Right lobe of liver (tissue), 6 donors: ENCODE measurements around the gene PGLYRP2. TPM values are rescaled to one million over a fixed set of nuclear protein-coding genes. Genes with fewer than 3 reads are reported as not detected.

Source experiments
- ATAC-seq, 4 donors: fragments of 200-7000 bp; cut with Tn5 transposase; one replicate each; pipeline ENCODE4 v1.9.1; 2020; ENCODE audit warnings: mild to moderate bottlenecking in 4 of 4, moderate library complexity in 4 of 4
- DNase-seq, 3 donors: peaks; one replicate each; pipeline ENCODE4 v3.0.0-alpha.2; 2020
- H3K27ac ChIP-seq, 3 donors: fragments of 200-600 bp; one replicate each; pipeline ENCODE4 v1.8.0; 2022
- H3K27me3 ChIP-seq, 2 donors: fragments of 200-600 bp; one replicate each; pipeline ENCODE4 v1.8.0; 2022
- H3K36me3 ChIP-seq, 4 donors: fragments of 200-600 bp; sonication (generic) in 1 of 4; one replicate each; pipeline versions ENCODE4 v1.5.1 to v1.8.0; 2017 to 2022; ENCODE audit warnings: control low read depth in 1 of 4
- H3K4me1 ChIP-seq, 4 donors: fragments of 200-600 bp; sonication (generic) in 1 of 4; one replicate each; pipeline versions ENCODE4 v1.5.1 to v1.8.0; 2017 to 2022; ENCODE audit warnings: control low read depth in 1 of 4
- H3K4me3 ChIP-seq, 3 donors: fragments of 200-600 bp; one replicate each; pipeline ENCODE4 v1.8.0; 2022
- H3K9me3 ChIP-seq, 4 donors: fragments of 200-600 bp; sonication (generic) in 1 of 4; one replicate each; pipeline versions ENCODE4 v1.5.1 to v1.8.0; 2017 to 2022; ENCODE audit warnings: control low read depth in 1 of 4
- POLR2A ChIP-seq: fragments of 450-650 bp; IDR thresholded peaks from one replicate; pipeline ENCODE4 v1.6.1; 2017; ENCODE audit warnings: antibody characterized with exemption, mild to moderate bottlenecking
- WGBS: methylation state at CpG from one replicate; pipeline ENCODE4 v1.1.6; 2018; ENCODE audit warnings: low coverage, low lambda C conversion rate; ENCODE audit not compliant: insufficient coverage; ENCODE audit errors: missing lambda C conversion rate; 5-methylcytosine and 5-hydroxymethylcytosine counted together
- intact Hi-C, 2 donors: fragments of 100-400 bp; cut with DNase I; formaldehyde crosslinking; loops; one replicate each; pipeline versions ENCODE4 v1.11.2 to v1.14.1; 2022
- total RNA-seq, 6 experiments: library from RNA; depleted of rRNA in 2 of 6; stranded (reverse); fragments of >200 nt in 2 of 6; fragmentation: NEBNext Ultra II Directional in 3 of 6; extraction: Animal tissue kit (Norgen Biotek cat#: 25700) in 3 of 6; gene quantifications; one replicate each; pipeline versions ENCODE4 v1.1.0 to v1.2.4, GENCODE V29; 2016 to 2023
- TF ChIP-seq, protein P1 (sequence below), 4 donors: fragments of 200-600 bp in 3 of 4; fragments of 450-650 bp in 1 of 4; IDR thresholded peaks; one replicate each; pipeline versions ENCODE4 v1.5.1 to v1.8.0; 2016 to 2022; ENCODE audit warnings: antibody characterized with exemption in 4 of 4, mild to moderate bottlenecking in 2 of 4
- donor health status: DM: no; HTN: yes; CAD: no.
- donor health status: DM: no; HTN: no; CAD: no.
- donor health status: DM: no; HTN: no; CAD: no.
- donor health status: DM: no; HTN: yes; CAD: no.
- donor health status: DM: no; HTN: yes; CAD: no.

The PGLYRP2 gene
- total RNA-seq, 6 experiments from 2014 or later = 45.1 to 135 (median 59.2) TPM

DNA sequence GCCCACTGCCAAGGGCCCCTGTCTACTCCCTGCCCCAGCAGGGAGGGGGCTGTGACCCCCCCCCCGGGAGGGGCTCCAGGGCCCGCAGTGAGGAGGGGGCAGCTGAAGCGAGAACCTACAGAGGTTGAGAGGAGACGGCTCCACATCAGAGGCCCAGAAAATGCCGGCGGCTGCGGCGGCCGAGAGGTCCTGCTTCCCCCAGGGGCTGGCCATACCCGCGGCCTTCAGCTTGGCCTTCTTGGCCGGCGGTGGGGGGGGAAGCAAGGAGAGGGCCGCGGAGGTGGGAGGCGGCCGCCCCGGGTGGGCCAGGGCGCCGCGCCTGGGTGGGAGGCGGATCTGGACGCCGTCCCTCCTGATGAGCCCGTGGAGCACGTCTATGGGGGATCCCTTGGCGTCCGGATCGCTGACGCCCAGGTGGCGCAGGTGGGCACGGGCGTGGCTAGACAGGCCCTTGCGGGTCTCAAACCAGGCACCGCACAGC, 51.3 kb downstream of the PGLYRP2 start:
- H3K27ac ChIP-seq = no peak overlapping the region
- peaks cover 0 to 30% (median 6%) of the 10 kb centered on the region in 4 donors for H3K36me3 ChIP-seq
- TF ChIP-seq, protein P1, sequence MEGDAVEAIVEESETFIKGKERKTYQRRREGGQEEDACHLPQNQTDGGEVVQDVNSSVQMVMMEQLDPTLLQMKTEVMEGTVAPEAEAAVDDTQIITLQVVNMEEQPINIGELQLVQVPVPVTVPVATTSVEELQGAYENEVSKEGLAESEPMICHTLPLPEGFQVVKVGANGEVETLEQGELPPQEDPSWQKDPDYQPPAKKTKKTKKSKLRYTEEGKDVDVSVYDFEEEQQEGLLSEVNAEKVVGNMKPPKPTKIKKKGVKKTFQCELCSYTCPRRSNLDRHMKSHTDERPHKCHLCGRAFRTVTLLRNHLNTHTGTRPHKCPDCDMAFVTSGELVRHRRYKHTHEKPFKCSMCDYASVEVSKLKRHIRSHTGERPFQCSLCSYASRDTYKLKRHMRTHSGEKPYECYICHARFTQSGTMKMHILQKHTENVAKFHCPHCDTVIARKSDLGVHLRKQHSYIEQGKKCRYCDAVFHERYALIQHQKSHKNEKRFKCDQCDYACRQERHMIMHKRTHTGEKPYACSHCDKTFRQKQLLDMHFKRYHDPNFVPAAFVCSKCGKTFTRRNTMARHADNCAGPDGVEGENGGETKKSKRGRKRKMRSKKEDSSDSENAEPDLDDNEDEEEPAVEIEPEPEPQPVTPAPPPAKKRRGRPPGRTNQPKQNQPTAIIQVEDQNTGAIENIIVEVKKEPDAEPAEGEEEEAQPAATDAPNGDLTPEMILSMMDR (IDR thresholded peaks at IDR 0.05) = no peak
- no peak for TF ChIP-seq POLR2A
- H3K4me3 ChIP-seq = no peak overlapping the region
- WGBS = no CpG with 5 or more reads among the region's 35 CpGs
- no peak for ATAC-seq
- no peaks in the 10 kb centered on the region for H3K9me3 ChIP-seq
- H3K4me1 ChIP-seq = peaks cover 0 to 26% (median 6%) of the 10 kb centered on the region in 4 donors
- H3K27me3 ChIP-seq = no peaks in the 10 kb centered on the region
- no peak for DNase-seq
- intact Hi-C loops = no loop called here

DNA sequence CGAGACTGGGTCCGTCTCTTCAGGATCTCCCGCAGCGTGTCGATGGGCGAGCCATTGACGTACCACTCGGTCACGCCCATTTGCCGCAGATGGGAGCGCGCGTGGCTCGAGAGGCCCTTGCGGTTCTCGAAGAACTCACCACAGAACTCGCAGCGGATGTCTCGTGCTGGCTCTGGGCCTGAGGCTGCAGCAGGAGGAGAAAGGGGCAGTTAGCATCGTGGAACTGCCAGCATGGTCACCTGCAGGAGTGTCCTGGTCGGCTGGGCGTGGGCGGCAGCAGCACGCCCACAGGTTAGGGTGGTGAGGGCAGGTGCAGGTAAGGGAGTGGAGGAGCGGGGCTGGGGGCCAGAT, 52.0 kb downstream of the PGLYRP2 start:
- intact Hi-C loops = no loop called here
- Histone ChIP-seq H3K4me1 (peaks cover 0 to 31% (median 8%) of the 10 kb centered on the region in 4 donors), H3K4me3 (no peak overlapping the region), H3K36me3 (peaks cover 0 to 35% (median 6%) of the 10 kb centered on the region in 4 donors), H3K27ac (no peak overlapping the region), H3K9me3 (no peaks in the 10 kb centered on the region), H3K27me3 (no peaks in the 10 kb centered on the region)
- no peak for ATAC-seq
- 97% methylated on average over 17 of the region's 25 CpGs for WGBS
- DNase-seq = no peak
- TF ChIP-seq, protein P1 (IDR thresholded peaks at IDR 0.05) = no peak
- TF ChIP-seq POLR2A = no peak

DNA sequence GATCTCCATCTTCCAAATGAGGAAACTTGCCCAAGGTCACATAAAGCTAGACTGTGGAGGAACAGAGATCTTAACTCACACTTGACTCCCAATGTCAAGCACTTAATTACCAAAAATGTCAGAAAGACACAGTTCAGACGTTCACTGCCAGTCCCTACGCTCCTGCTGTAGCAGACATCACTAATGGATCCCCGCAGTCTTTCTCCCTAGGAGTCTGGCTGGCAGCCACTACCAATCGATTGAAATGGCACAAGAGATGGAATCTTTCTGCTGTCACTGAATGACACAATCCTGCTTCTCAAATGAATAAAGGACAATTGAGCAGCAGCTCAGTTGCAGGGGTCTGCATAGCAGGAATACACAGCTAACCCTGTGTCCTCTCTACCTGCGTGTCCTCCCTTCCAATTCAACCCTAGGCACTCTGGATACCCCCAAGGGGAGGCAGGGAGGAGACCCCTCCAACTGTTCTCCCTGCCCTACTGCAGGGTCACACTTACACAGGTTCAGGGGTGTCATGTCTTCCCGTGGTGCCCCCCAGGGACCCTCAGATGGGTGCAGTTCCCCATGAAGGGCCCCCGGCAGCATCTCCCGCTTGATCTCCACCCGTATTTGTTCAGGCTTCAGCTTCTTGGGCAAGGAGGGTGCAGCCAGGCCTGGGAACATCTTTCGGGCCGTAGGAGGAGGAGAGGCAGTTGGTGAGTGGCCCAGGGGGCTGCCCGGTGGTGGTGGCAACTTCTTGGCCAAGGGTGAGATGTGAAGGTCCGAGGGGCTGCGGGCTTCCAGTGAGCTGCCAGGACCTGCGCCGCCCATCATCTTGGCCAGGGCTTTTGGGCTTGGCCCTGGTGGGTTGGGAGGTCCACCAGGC, 52.6 kb downstream of the PGLYRP2 start:
- Histone ChIP-seq H3K4me1 (peaks cover 0 to 35% (median 10%) of the 10 kb centered on the region in 4 donors), H3K9me3 (no peaks in the 10 kb centered on the region), H3K27ac (peak overlapping the region in 1 of 3 donors; percentile 10), H3K27me3 (no peaks in the 10 kb centered on the region), H3K36me3 (peaks cover 0 to 35% (median 6%) of the 10 kb centered on the region in 4 donors), H3K4me3 (no peak overlapping the region)
- no peak for TF ChIP-seq POLR2A
- TF ChIP-seq, protein P1 (IDR thresholded peaks at IDR 0.05) = no peak
- intact Hi-C loops = no loop called here
- 45% methylated on average over 5 of the region's 16 CpGs for WGBS
- peak; percentile 68 to 89 (median 69) for DNase-seq
- ATAC-seq = peak; percentile 19 to 60 (median 53)

DNA sequence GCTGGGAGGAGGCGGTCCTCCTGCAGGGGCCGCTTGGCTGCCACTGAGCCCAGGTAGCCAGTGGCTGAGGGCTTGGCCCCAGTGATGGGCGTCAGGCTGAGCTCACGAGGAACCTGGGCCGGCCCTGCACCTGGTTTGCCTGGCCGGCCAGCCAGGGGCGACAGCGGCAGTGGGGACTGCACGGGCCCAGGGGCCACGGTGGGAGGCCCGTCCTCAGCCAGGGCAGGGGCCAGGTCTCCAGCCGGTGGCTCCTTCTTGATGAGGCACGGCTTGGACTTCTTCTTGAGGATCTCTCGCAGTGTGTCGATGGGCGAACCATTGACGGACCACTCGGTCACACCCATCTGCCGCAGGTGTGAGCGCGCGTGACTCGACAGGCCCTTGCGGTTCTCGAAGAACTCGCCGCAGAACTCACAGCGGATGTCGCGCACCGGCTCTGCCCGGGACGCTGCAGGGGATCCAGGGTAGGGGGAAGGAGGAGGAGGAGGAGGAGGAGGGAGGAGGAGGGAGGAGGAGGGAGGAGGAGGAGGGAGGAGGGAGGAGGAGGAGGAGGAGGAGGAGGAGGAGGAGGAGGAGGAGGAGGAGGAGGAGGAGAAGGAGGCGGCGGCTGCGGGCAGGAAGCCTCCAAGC, 53.9 kb downstream of the PGLYRP2 start:
- no peaks in the 10 kb centered on the region for H3K9me3 ChIP-seq
- TF ChIP-seq, protein P1 (IDR thresholded peaks at IDR 0.05) = no peak
- TF ChIP-seq POLR2A = no peak

More for the DNA sequence above, 53.9 kb downstream of the PGLYRP2 start:
- ATAC-seq (no peak), DNase-seq (no peak)
- WGBS = 93% methylated on average over 5 of the region's 36 CpGs
- Histone ChIP-seq H3K4me1 (peaks cover 2 to 31% (median 9%) of the 10 kb centered on the region in 4 donors), H3K27ac (no peak overlapping the region), H3K27me3 (no peaks in the 10 kb centered on the region), H3K4me3 (no peak overlapping the region), H3K36me3 (peaks cover 0 to 35% (median 6%) of the 10 kb centered on the region in 4 donors)
- intact Hi-C loops = no loop called here
